Endothelial cell of umbilical vein (primary cell): Measurements from ENCODE around the gene DIAPH1.

ENCODE experiments used
- FOS ChIP-seq: IDR thresholded peaks from 2 replicates; pipeline ENCODE4 v1.6.1; 2011; ENCODE audit warnings: mild to moderate bottlenecking, low read length, moderate library complexity, borderline replicate concordance; ENCODE audit not compliant: insufficient read depth
- POLR2A ChIP-seq: IDR thresholded peaks from 2 replicates; pipeline ENCODE4 v1.6.1; 2012; ENCODE audit warnings: low read depth, mild to moderate bottlenecking, control low read depth, low read length

- TF ChIP-seq POLR2A = no peak
- TF ChIP-seq FOS = no peak
These were observed 43.2 kb upstream of the DIAPH1 start for GRCh38 chr5:141662028-141662427.
